ENCODE data around the gene PTGER1. TPM values are rescaled to one million over a fixed set of nuclear protein-coding genes. Genes with fewer than 3 reads are reported as not detected.
A peak's percentile ranks its signal among the peaks of the same experiment; 100 is the strongest.

The PTGER1 gene
- total and polyA plus RNA-seq, 2 of the 13 experiments (the other 11 are each of a cell fraction or from before 2014, with no cell fraction given) = 0.13 TPM; not detected in 1

GRCh38 chr19:14496029-14496833 lies 21.1 kb upstream of the PTGER1 start, which contains the start of gene GIPC1 (continued):
- peak; percentile 62 for TF ChIP-seq PBX2 (CRISPR knock-in tag; IDR thresholded peaks at IDR 0.05)
- no peak for TF ChIP-seq GABPA (IDR thresholded peaks at IDR 0.05; ENCODE audit: low read depth, low read length)
- TF ChIP-seq GABPA (CRISPR knock-in tag; IDR thresholded peaks at IDR 0.05; ENCODE audit: low read depth) = 0 out of 2 replicates have a peak, but pooled peaks have one; percentile 3
- 0 out of 2 replicates have a peak, but pooled peaks have one; percentile 30 for TF ChIP-seq ZNF124 (CRISPR knock-in tag; IDR thresholded peaks at IDR 0.05)
- TF ChIP-seq REPIN1 (CRISPR knock-in tag; IDR thresholded peaks at IDR 0.05; ENCODE audit: borderline replicate concordance, low read depth) = 0 out of 2 replicates have a peak, but pooled peaks have one; percentile 82
- TF ChIP-seq ZNF709 (CRISPR knock-in tag; IDR thresholded peaks at IDR 0.05) = peak; percentile 88
- TF ChIP-seq ZNF737 (CRISPR knock-in tag; IDR thresholded peaks at IDR 0.05; ENCODE audit: borderline replicate concordance) = no peak
- peak; percentile 79 for TF ChIP-seq ELF1 (CRISPR knock-in tag; IDR thresholded peaks at IDR 0.05)
- 0 out of 2 replicates have a peak, but pooled peaks have one; percentile 31 for TF ChIP-seq ZNF136 (CRISPR knock-in tag; IDR thresholded peaks at IDR 0.05; ENCODE audit: low read depth)
- TF ChIP-seq NKX3-1 (CRISPR knock-in tag; IDR thresholded peaks at IDR 0.05) = no peak
- TF ChIP-seq ELF3 (CRISPR knock-in tag; IDR thresholded peaks at IDR 0.05) = peak; percentile 76; the same call in 1 of the 2 replicates
- peak; percentile 89 for TF ChIP-seq HDAC1 (CRISPR knock-in tag; IDR thresholded peaks at IDR 0.05)
- TF ChIP-seq CCAR2 (optimal IDR thresholded peaks at IDR 0.05; ENCODE audit: low read depth, low read length) = no peak
- TF ChIP-seq ZNF562 (CRISPR knock-in tag; IDR thresholded peaks at IDR 0.05; ENCODE audit: borderline replicate concordance) = no peak
- TF ChIP-seq NFIB (CRISPR knock-in tag; IDR thresholded peaks at IDR 0.05; ENCODE audit: borderline replicate concordance) = no peak
- TF ChIP-seq PHF21A (CRISPR knock-in tag; IDR thresholded peaks at IDR 0.05) = peak; percentile 97
- no peak for TF ChIP-seq TP53 (CRISPR knock-in tag; conservative IDR thresholded peaks at IDR 0.05)
- peak; percentile 24; the same call in 1 of the 2 replicates for TF ChIP-seq ZNF121 (CRISPR knock-in tag; IDR thresholded peaks at IDR 0.05)
- TF ChIP-seq ZNF225 (CRISPR knock-in tag; IDR thresholded peaks at IDR 0.05) = peak; percentile 71; the same call in 1 of the 2 replicates
- TF ChIP-seq ZNF33A (CRISPR knock-in tag; IDR thresholded peaks at IDR 0.05; ENCODE audit: borderline replicate concordance) = no peak
- TF ChIP-seq ZNF773 (CRISPR knock-in tag; IDR thresholded peaks at IDR 0.05; ENCODE audit: borderline replicate concordance) = no peak
- TF ChIP-seq ARNT (IDR thresholded peaks at IDR 0.05) = no peak
- peak; percentile 33; the same call in 1 of the 2 replicates for TF ChIP-seq NCOA2 (CRISPR knock-in tag; IDR thresholded peaks at IDR 0.05)
- TF ChIP-seq ZNF547 (CRISPR knock-in tag; IDR thresholded peaks at IDR 0.05) = peak; percentile 89
- no peak for TF ChIP-seq ZNF567 (CRISPR knock-in tag; IDR thresholded peaks at IDR 0.05; ENCODE audit: borderline replicate concordance)
- TF ChIP-seq TIGD3 (CRISPR knock-in tag; IDR thresholded peaks at IDR 0.05; ENCODE audit: borderline replicate concordance) = no peak
- TF ChIP-seq DBP (CRISPR knock-in tag; IDR thresholded peaks at IDR 0.05; ENCODE audit: not compliant biosample characterization) = no peak
- peak; percentile 39; the same call in 1 of the 2 replicates for TF ChIP-seq GATAD2A (CRISPR knock-in tag; IDR thresholded peaks at IDR 0.05)
- TF ChIP-seq NBN (conservative IDR thresholded peaks at IDR 0.05) = no peak
- peak; percentile 87 for TF ChIP-seq ZNF24 (IDR thresholded peaks at IDR 0.05)
- peak; percentile 36; the same call in 1 of the 2 replicates for TF ChIP-seq ZNF274 (CRISPR knock-in tag; IDR thresholded peaks at IDR 0.05)
